ENCODE measurements around the gene GALNT9.
"Not testable (repeated sequence)": the region's sequence is repeated elsewhere in the genome, so short reads cannot be mapped to it uniquely, and the experiment has no call there.

Gene GALNT9

GRCh38 chr12:132255642-132256041 lies 73.7 kb downstream of the GALNT9 start:
- DNase-seq (ENCODE audit: low read depth): no peak
- no peak overlapping the region for H3K4me3 ChIP-seq (ENCODE audit: low read depth, low read length)
- in situ Hi-C loops (cut with HindIII; ENCODE audit: low sequenced_read_pairs): no loop called here
- TF ChIP-seq CTCF (IDR thresholded peaks at IDR 0.05; ENCODE audit: low read depth, low read length, missing control alignments): no peak

- in situ Hi-C loops (cut with HindIII; ENCODE audit: low sequenced_read_pairs): no loop called here
- H3K4me3 ChIP-seq (ENCODE audit: low read depth, low read length): no peak overlapping the region
- no peak for TF ChIP-seq CTCF (IDR thresholded peaks at IDR 0.05; ENCODE audit: low read depth, low read length, missing control alignments)
- no peak for DNase-seq (ENCODE audit: low read depth)
Observed at GRCh38 chr12:132253698-132254480, 75.5 kb downstream of the GALNT9 start.

- in situ Hi-C loops (cut with HindIII; ENCODE audit: low sequenced_read_pairs); H3K4me3 ChIP-seq (ENCODE audit: low read depth, low read length); DNase-seq (ENCODE audit: low read depth): not testable (repeated sequence)
Observed at GRCh38 chr12:132252981-132253380, 76.4 kb downstream of the GALNT9 start.

GRCh38 chr12:132251741-132252490 lies 77.5 kb downstream of the GALNT9 start:
- DNase-seq (ENCODE audit: low read depth): no peak
- in situ Hi-C loops (cut with HindIII; ENCODE audit: low sequenced_read_pairs): no loop called here
- TF ChIP-seq CTCF (IDR thresholded peaks at IDR 0.05; ENCODE audit: low read depth, low read length, missing control alignments): no peak

GRCh38 chr12:132251310-132251709 lies 78.1 kb downstream of the GALNT9 start:
- TF ChIP-seq CTCF (IDR thresholded peaks at IDR 0.05; ENCODE audit: low read depth, low read length, missing control alignments): no peak
- in situ Hi-C loops (cut with HindIII; ENCODE audit: low sequenced_read_pairs): no loop called here
- DNase-seq (ENCODE audit: low read depth): no peak
- no peak overlapping the region for H3K4me3 ChIP-seq (ENCODE audit: low read depth, low read length)

More at GRCh38 chr12:132251741-132252490, 77.5 kb downstream of the GALNT9 start:
- no peak overlapping the region for H3K4me3 ChIP-seq (ENCODE audit: low read depth, low read length)

GRCh38 chr12:132250707-132251106 lies 78.7 kb downstream of the GALNT9 start:
- no peak for DNase-seq (ENCODE audit: low read depth)
- H3K4me3 ChIP-seq (ENCODE audit: low read depth, low read length): no peak overlapping the region
- TF ChIP-seq CTCF (IDR thresholded peaks at IDR 0.05; ENCODE audit: low read depth, low read length, missing control alignments): no peak
- in situ Hi-C loops (cut with HindIII; ENCODE audit: low sequenced_read_pairs): no loop called here
